ENCODE data around the gene ZCCHC14.

- TF ChIP-seq POLR2A (IDR thresholded peaks at IDR 0.05; ENCODE audit: low read depth, low read length) (no peak), POLR2AphosphoS5 (IDR thresholded peaks at IDR 0.05; ENCODE audit: low read depth, low read length) (no peak), SPI1 (IDR thresholded peaks at IDR 0.05; ENCODE audit: low read depth, low read length) (no peak)
Observed at GRCh38 chr16:87426423-87427215, 66.2 kb downstream of the ZCCHC14 start.
